8988T (cell line): Measurements from ENCODE around the gene ALG1.
"Not testable (repeated sequence)": the region's sequence is repeated elsewhere in the genome, so short reads cannot be mapped to it uniquely, and the experiment has no call there.

ENCODE experiments used
- DNase-seq: peaks from one replicate; pipeline ENCODE4 v3.0.0; 2011

Gene ALG1

GRCh38 chr16:5045499-5046115 is 26.0 kb upstream of the ALG1 start:
- DNase-seq = no peak

GRCh38 chr16:5046914-5047313 is 24.7 kb upstream of the ALG1 start:
- no peak for DNase-seq

GRCh38 chr16:5054876-5055865 is 16.5 kb upstream of the ALG1 start:
- DNase-seq = no peak

GRCh38 chr16:5056352-5056751 is 15.3 kb upstream of the ALG1 start:
- no peak for DNase-seq

- no peak for DNase-seq
These were observed 13.2 kb upstream of the ALG1 start for GRCh38 chr16:5058476-5058875.

- DNase-seq = no peak
These were observed 12.1 kb upstream of the ALG1 start for GRCh38 chr16:5059386-5060072.

GRCh38 chr16:5060073-5060641 is 11.5 kb upstream of the ALG1 start:
- DNase-seq = no peak

- DNase-seq = no peak
These were observed 9.6 kb upstream of the ALG1 start for GRCh38 chr16:5062051-5062450.

GRCh38 chr16:5062790-5063765 is 8.6 kb upstream of the ALG1 start:
- no peak for DNase-seq

GRCh38 chr16:5064915-5065314 is 6.7 kb upstream of the ALG1 start:
- DNase-seq = no peak

- no peak for DNase-seq
These were observed 6.3 kb upstream of the ALG1 start for GRCh38 chr16:5065326-5065725.

GRCh38 chr16:5065813-5066212 is 5.8 kb upstream of the ALG1 start, which contains the start of gene C16orf89:
Gene C16orf89 (minus strand): TSS chr16:5065956. CDS start chr16:5065908, 48 bp downstream.
- no peak for DNase-seq

GRCh38 chr16:5066511-5066910 is 5.1 kb upstream of the ALG1 start:
- DNase-seq = no peak

- no peak for DNase-seq
These were observed 2.6 kb upstream of the ALG1 start for GRCh38 chr16:5069048-5069447.

GRCh38 chr16:5069854-5070253 is 1.8 kb upstream of the ALG1 start:
- no peak for DNase-seq

GRCh38 chr16:5070431-5071186 is 1.0 kb upstream of the ALG1 start:
- no peak for DNase-seq

GRCh38 chr16:5071341-5071680 is 332 bp upstream of the ALG1 start:
- DNase-seq = no peak

GRCh38 chr16:5072334-5073278 is 963 bp downstream of the ALG1 start:
- DNase-seq = no peak

GRCh38 chr16:5073279-5073629 is 1.6 kb downstream of the ALG1 start:
- DNase-seq = no peak

- DNase-seq = not testable (repeated sequence)
These were observed 2.1 kb downstream of the ALG1 start for GRCh38 chr16:5073771-5074170.
